LNCAP (cell line): ENCODE data around the gene DGKG.

Experiments used
- TF ChIP-seq, protein P1 (sequence below): fragments of 450-650 bp; IDR thresholded peaks from 2 replicates; pipeline ENCODE4 v1.5.1; 2017; ENCODE audit warnings: mild to moderate bottlenecking

The DGKG gene

DNA sequence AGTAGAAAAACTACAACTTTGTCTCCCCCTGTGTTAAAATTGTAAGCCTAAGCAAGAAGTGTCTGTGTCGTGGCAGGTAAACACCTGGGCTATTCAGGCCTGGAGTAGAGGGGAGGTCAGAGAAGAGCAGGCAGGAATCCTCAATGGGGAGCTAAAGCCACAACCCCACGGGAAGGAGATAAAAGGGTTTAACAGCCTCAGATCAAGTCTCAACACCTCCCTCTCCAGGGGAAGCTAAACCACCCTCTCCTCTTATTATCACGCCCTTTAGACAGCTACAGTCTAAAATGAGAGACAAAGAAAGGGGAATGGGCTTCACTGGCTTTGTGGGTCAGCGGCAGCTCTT is 264.7 kb downstream of the DGKG start:
- TF ChIP-seq, protein P1, sequence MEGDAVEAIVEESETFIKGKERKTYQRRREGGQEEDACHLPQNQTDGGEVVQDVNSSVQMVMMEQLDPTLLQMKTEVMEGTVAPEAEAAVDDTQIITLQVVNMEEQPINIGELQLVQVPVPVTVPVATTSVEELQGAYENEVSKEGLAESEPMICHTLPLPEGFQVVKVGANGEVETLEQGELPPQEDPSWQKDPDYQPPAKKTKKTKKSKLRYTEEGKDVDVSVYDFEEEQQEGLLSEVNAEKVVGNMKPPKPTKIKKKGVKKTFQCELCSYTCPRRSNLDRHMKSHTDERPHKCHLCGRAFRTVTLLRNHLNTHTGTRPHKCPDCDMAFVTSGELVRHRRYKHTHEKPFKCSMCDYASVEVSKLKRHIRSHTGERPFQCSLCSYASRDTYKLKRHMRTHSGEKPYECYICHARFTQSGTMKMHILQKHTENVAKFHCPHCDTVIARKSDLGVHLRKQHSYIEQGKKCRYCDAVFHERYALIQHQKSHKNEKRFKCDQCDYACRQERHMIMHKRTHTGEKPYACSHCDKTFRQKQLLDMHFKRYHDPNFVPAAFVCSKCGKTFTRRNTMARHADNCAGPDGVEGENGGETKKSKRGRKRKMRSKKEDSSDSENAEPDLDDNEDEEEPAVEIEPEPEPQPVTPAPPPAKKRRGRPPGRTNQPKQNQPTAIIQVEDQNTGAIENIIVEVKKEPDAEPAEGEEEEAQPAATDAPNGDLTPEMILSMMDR, result no peak
